HG03060 (cell line): Measurements from ENCODE around the gene PTCH1.

Experiments
- ATAC-seq: cut with Tn5 transposase; IDR thresholded peaks from one replicate; pipeline ENCODE4 v1.9.1; 2021; ENCODE audit warnings: low read depth, moderate number of reproducible peaks; ENCODE audit not compliant: unreplicated experiment

Gene PTCH1

GRCh38 chr9:95446259-95446658 lies 70.5 kb downstream of the PTCH1 start:
- ATAC-seq, result no peak

- ATAC-seq, result no peak
Measured at GRCh38 chr9:95444160-95444559, 72.6 kb downstream of the PTCH1 start.

DNA sequence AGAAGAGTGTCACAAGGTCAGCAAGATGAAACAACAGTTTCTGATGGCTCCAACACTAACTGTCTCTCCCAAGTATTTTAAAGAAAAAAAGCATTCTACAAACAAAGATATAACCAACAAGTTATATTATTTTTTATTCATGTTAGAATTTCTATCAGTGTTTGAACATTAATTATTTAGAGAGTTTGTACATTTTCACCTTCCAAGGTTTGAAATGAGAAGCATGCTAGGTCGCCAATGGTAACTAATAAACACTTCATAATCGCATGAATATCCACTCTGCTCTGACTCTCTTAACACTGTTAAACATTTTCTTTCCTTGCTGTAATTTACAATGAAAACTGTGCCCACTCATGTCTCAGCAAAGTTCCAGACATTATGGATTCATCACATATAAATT lies 73.5 kb downstream of the PTCH1 start:
- no peak for ATAC-seq

GRCh38 chr9:95441081-95441480 lies 75.7 kb downstream of the PTCH1 start:
- ATAC-seq, result no peak

DNA sequence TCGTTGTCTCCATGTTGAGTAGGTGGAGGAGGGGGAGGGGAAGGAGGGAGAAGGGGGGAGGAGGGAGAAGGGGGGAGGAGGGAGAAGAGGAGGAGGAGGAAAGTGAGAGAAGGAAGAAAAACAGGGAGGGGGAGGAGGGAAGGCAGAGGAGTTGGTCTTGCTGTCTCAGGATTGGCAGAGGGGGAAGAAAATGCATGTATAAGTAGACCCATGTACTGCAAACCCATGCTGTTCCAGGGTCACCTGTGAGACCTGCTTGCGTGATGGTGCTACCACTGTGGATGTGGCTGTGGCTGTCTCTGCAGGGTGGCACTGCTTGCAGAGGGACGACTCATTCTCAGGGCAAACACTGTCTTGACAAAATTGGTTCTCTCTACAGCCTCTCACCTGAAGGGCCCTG lies 76.3 kb downstream of the PTCH1 start:
- ATAC-seq, result no peak

DNA sequence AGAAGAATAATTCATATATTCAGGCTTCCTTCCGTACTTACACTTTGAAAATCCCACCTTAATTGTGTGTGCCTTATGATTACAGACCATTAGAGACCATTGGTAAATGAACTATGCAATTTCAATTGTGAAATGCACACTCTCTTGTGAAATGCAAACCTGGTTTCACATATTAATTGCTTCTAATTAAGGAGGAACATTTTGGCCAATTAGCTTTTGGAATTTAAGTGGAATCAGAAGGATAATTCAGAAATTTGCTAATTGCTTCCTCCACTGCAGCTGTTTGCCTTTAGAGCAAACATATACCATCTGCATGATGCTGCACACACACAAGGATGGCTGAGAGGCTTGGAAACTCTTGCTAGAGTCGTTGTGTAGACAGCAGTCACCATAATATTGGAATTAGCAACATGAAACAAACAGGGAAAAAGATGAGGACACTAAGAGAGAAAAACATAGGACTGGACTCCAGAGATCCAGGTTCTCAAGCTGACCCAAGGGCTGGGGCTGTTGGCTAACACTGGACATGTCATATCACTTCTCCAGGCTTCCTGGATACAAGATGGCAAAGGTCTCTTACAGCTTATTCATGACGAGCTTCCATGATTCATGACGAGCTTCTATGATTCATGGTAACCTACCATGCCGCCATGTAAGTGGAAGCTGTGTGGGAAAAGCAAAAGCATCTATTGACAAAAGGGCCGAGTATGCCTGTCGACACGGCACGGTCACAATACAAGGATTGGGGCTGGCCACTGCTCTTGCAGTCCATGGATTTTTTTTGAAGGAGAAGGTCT lies 78.0 kb downstream of the PTCH1 start:
- ATAC-seq, result no peak

- no peak for ATAC-seq
Measured at GRCh38 chr9:95437559-95437958, 79.2 kb downstream of the PTCH1 start.

DNA sequence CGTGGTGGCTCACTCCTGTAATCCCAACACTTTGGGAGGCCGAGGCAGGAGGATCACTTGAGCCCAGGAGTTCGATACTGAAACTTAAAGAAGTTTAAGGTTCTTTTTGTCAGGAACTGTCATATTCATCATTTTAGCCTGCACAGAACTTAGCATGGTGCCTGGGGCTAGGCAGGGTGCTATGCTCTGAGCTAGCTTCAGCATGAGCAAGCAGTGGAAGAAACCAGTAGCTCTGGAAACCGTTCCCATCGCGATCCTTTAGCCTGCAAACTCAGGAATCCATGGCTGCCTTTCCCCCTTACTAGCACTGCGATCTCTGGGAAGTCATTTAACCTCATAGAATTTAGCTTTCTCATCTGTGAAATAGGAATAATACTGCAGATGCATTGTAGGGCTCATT lies 80.4 kb downstream of the PTCH1 start:
- no peak for ATAC-seq

DNA sequence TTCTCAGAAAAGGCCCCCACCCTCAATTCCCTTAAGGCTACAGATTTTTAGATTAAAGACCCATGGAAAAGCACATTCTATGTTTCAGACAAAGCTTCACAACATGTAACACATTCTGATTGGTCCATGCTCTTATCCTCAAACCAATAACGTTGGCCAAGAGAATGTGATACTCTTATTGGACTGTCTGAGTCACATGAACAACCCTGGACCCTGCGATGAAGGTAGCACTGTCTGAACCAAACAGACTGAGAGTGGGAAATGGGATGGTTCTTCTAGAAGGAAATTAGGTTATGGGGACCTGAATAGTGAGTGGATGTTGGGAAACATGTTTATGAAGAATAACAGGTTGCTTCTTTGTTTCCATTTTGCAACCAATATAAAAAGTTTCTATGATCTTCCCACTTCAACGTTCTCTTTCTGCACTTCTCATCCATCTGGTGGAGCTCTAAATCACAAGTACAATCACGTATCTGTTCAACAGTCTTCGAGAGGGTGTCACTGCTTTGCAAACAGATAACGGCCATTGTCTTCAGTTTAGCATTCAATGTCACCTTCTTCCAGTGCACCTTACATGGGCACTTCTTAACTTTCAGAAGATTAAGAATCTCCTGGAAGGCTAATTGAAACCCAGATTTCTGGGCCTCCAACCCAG lies 81.6 kb downstream of the PTCH1 start:
- no peak for ATAC-seq

DNA sequence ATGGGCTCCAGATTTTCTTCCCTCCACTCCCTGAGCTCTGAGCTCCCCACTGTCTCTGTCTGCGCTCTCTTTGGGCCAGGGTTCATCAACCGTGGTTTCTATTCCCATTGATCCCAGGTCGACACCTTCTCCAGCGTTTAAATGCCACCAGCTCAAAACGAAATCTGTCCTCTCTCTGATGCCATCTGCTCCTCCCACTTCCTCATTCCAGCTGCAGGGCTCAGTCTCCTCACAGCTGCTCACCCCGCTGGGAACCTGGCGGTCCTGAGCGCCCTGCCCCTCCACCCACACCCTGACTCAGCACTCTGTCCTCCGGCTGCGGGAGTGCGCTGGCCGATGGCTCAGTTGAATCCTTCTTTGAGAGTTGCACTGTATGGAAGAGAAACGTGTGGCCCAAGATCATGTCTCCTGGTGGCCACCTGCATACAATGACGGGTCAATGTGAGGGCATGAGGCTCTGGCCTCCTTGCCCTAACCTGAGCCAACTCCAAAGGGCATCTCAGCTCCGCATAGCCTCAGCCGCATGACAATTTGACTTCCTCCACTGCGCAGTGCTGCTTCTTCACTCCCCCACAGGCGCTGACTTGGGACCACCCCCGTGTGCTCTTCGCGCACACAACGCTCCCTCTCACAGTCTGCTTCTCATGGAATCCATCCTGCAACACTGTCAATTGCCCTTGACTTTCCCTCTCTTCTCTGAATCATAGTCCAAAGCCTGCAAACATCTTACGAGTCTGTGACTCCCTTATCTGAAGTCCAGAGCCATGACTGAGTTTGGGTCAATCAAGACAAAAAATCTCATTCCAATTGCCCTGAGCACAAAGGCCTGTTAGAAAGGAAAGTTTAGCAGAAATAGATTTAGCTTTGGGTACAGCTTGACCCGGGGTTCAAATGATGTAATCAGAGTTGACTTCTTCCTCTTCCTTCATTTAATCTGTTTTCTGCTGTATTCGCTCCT lies 82.4 kb downstream of the PTCH1 start:
- ATAC-seq, result no peak

DNA sequence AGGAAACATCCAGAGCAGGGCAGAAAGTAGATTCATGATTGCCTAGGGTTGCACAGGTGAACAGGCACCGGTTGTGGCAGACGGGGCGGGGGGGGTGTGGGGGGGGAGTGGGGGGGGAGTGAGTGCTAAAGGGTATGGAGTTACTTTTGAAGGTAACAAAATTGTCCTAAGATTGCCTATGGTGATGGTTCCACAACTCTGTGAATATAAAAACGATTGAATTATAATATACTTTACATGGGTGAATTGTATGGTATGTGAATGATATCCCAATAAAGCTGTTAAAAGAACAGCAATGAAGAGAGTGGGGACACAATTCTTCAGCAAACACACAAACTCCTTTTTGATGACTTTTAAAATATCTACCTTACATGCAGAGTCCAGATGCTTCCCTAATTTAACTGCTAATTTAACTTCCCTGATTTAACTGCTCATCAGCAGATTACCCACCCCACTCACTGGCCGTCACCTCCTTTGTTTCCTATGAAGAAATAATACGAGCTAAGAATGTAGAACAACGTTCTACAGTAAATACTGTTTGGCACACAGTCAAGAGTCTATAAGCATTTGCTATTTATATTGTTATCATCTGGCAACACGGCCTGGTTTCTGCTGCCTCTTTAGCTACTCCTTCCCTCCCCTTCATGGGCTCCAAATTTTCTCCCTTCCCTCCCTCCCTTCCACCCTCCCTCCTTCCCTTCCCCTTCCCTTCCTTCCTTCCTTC lies 83.5 kb downstream of the PTCH1 start:
- ATAC-seq, result no peak

- no peak for ATAC-seq
Measured at GRCh38 chr9:95431286-95431685, 85.5 kb downstream of the PTCH1 start.

DNA sequence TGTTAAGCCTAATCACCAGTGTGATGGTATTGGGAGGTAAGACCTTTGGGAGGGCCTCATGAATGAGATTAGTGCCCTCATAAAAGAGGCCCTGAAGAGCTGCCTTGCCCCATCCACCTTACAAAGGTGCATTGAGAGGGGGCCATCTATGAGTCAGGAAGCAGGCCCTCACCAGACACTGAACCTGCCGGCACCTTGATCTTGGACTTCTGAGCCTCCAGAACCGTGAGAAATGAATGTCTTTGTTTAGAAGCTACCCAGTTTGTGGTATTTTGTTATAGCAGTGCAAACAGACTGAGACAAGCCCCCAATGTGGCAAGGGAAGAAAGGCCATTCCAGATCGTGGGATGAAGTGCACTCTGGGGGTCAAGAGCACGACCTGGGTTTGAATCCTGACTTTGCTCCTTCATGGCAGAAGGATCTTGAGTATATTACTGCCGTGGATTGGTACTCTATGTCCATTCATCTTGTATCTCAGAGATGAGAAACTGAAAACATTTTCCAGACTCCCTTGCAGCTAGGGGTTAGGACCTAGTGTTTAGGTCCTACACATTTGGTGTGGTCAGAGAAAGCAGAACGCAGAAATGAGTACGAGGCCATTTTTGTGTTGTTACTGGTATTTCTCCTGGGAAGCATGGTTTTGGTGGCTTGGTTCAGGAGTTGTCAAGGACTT lies 86.7 kb downstream of the PTCH1 start:
- ATAC-seq, result no peak

DNA sequence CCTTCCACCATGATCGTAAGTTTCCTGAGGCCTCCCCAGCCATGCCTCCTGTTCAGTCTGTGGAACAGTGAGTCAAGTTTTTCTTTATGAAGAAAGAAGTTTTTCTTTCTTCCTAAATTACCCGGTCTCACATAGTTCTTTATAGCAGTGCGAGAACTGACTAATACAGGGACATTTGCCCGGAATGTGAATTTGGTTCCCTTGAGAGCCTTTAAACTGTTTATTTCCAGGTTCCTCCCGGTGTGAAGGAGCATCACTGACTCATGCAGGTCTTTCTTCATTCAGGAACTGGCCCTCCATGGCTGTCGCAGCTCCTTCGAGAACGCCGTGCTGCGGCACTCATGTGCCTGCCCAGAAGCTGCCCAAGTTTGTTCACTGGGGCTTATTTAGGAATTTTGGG lies 87.7 kb downstream of the PTCH1 start:
- ATAC-seq, result no peak

DNA sequence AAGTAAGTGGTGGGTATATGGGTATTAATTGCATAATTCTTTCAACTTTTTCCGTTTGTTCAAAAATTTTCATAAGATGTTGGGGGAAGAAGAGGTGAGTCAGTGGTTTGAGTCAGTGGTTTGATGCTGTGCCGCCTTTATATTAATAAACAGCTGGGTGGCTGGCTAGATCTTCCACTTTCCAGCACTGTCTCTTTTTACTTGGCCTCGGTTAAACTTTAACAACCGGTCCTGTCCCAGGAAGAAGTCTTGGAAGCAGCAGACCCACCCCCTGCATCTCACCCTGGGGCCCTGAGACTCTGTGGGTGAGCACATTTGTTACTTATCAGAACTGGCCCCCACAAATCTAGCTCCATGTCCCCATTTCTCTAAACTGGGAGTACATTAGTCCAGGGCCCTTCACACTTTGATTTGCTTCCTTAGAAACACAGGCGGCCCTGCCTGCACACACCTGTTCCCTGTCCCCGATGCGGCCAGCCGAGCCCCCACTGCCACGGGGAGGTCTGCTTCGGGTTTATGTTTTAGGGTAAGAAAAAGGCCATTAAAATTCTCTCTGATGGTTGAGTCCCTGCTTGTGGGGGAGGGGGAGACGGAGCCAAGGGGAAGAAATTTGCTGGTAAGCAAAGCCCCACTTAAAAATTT lies 90.7 kb downstream of the PTCH1 start:
- ATAC-seq, result no peak

DNA sequence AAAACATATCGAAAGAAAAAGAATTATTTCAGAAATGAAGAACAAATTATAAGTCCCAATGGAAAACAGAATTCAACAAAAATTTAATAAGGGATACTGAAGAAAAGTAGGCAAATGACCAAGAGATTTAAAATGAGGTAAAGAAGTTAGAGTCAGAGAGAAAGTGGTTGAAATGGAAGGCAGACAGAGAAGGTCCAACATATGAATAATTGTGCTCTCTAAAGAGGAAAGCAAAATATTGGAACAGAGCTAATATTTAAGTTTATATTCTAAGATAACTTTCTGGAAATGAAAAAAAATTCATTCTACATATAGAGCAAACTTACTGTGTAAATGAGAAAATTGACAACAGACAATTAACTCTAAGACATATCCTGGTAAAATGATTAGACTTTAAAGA lies 94.1 kb downstream of the PTCH1 start:
- ATAC-seq, result no peak

DNA sequence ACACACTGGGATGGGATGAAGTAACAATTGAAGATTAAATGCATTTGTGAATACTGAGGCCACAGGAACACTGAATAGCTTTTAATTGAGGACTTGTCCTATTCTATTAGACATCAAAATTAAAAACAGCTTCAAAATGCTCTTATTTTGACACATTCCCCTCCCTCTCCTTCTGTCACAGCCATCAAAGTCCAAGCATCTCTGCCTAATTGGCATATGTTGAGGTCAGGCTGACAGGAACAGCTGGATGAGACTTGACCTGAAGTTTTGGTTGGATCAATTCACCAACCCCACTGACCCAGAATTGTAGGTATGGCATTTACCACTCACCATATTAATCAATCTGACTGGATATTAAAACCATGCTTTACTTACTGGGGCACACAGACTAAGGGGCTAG lies 96.3 kb downstream of the PTCH1 start:
- ATAC-seq, result no peak

DNA sequence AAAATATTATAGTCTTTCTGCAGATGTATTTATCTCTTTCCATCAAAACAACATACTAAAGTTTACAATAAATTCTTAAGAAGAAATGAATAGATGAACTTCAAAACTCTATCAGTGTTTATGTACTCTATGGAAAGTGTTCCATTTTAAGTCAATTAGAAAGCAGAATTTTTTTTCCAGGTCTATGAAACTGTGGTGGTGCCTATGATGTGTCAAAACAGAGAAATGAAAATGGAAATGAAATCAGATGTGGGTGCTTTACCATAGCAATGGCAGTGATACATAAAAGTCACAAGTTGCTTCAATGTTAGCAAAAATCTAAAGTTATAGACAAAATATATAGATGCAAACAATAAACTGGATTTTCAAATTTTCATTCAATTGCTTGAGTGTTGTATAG lies 97.3 kb downstream of the PTCH1 start:
- ATAC-seq, result no peak

- no peak for ATAC-seq
Measured at GRCh38 chr9:95415158-95415557, 101.6 kb downstream of the PTCH1 start.

DNA sequence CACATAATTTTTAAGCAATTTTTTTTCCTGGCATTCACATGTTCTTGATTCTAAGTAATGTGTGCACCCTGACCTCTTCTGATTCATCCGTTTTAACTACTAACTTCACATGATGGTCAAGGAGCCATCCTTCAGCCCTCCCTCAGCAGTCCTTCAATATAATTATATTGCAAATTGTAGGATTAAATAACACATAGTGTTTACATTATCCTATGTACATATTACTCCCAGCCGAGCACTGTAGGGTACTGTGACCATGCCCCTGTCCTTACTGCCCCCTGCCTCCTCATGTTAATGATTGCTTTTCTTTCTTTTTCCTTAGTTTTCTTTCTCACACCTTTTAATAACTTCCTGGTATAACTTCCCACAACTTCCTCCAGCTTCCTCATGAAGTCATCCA lies 103.0 kb downstream of the PTCH1 start:
- ATAC-seq, result no peak
